ENCODE results near the gene ARHGAP44. TPM values are rescaled to one million over a fixed set of nuclear protein-coding genes. Genes with fewer than 3 reads are reported as not detected.

The ARHGAP44 gene
- total RNA-seq, 1 experiment from 2014 or later = 9.9 TPM

DNA sequence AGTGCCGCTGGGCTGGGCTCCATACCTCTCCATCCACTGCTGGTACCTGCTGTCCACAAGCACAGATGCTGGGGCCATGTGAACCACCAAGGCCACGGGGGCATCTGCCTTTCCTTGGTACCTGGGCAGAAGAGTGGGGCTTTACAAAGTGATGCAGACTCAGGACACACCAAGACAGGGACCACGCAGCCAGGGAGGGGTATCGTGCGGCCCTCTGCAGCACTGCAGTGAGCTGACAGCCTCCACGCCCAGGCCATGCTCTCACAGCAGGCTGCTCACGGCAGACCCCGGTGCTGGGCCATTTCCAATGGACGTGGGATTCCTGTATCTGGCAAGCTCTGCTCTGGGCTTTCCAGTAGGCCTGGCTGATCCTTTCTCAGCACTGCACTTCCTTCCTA lies 214.2 kb downstream of the ARHGAP44 start:
- Histone ChIP-seq H3K56ac (ENCODE audit: insufficient read length, low read depth, low read length) (no peak overlapping the region), H2BK120ac (ENCODE audit: low read depth, low read length, poor library complexity, severe bottlenecking) (no peak overlapping the region), H2BK12ac (ENCODE audit: insufficient read length, low read depth, low read length) (no peak overlapping the region), H2AK5ac (ENCODE audit: insufficient read length, low read length) (no peak overlapping the region), H3K18ac (ENCODE audit: insufficient read length, low read depth, low read length) (no peak overlapping the region), H3K4ac (ENCODE audit: low read depth, low read length) (no peak overlapping the region), H3K23me2 (ENCODE audit: insufficient read length, low read depth, low read length, poor library complexity, severe bottlenecking) (no peaks in the 10 kb centered on the region), H3K4me1 (ENCODE audit: insufficient read depth, low read length) (no peaks in the 10 kb centered on the region), H2BK15ac (ENCODE audit: low read depth, low read length) (no peak overlapping the region), H2AFZ (ENCODE audit: low read length) (no peak overlapping the region), H2BK5ac (ENCODE audit: insufficient read length, low read length) (no peak overlapping the region), H3K4me2 (ENCODE audit: insufficient read depth, insufficient read length, low read length) (no peak overlapping the region), H4K20me1 (ENCODE audit: control insufficient read depth, insufficient read depth, insufficient read length) (no peaks in the 10 kb centered on the region), H3K9ac (ENCODE audit: extremely low read depth, insufficient read length, low read length) (no peak overlapping the region), H3K14ac (ENCODE audit: insufficient read depth, low read length) (no peak overlapping the region), H3K9me3 (ENCODE audit: control insufficient read depth, low read depth, low read length) (no peaks in the 10 kb centered on the region), H3K23ac (ENCODE audit: insufficient read length, low read depth, low read length) (no peak overlapping the region), H4K8ac (replicated peaks; ENCODE audit: insufficient read length, low read depth, low read length) (no peak overlapping the region), H3K27me3 (ENCODE audit: insufficient read depth, low read length) (no peaks in the 10 kb centered on the region), H3K79me2 (ENCODE audit: insufficient read depth, low read length) (no peaks in the 10 kb centered on the region), H2BK20ac (ENCODE audit: low read depth, low read length, poor library complexity, severe bottlenecking) (no peak overlapping the region), H4K5ac (ENCODE audit: insufficient read length, low read depth, low read length) (no peak overlapping the region), H3T11ph (ENCODE audit: low read length) (no peak overlapping the region), H3K79me1 (ENCODE audit: insufficient read depth, low read depth, low read length, poor library complexity, severe bottlenecking) (no peaks in the 10 kb centered on the region), H3K27ac (ENCODE audit: insufficient read length, low read depth, low read length) (no peak overlapping the region), H4K91ac (ENCODE audit: insufficient read length, low read depth, low read length) (no peak overlapping the region)
- no peaks in the 10 kb centered on the region for H3K9me3 Mint-ChIP-seq
- DNase-seq = no peak
- H3K27me3 Mint-ChIP-seq (ENCODE audit: low read depth) = no peaks in the 10 kb centered on the region
- H3K4me1 Mint-ChIP-seq = no peaks in the 10 kb centered on the region
- H3K36me3 Mint-ChIP-seq (ENCODE audit: insufficient read depth in 1 of 3, low read depth in 3 of 3) = peaks cover 27 to 68% (median 54%) of the 10 kb centered on the region in 3 experiments; a peak in 6 of 7 replicates
- WGBS (ENCODE audit: extremely low coverage, insufficient read length, low lambda C conversion rate) = no CpG with 5 or more reads among the region's 9 CpGs
- TF ChIP-seq, protein P1, sequence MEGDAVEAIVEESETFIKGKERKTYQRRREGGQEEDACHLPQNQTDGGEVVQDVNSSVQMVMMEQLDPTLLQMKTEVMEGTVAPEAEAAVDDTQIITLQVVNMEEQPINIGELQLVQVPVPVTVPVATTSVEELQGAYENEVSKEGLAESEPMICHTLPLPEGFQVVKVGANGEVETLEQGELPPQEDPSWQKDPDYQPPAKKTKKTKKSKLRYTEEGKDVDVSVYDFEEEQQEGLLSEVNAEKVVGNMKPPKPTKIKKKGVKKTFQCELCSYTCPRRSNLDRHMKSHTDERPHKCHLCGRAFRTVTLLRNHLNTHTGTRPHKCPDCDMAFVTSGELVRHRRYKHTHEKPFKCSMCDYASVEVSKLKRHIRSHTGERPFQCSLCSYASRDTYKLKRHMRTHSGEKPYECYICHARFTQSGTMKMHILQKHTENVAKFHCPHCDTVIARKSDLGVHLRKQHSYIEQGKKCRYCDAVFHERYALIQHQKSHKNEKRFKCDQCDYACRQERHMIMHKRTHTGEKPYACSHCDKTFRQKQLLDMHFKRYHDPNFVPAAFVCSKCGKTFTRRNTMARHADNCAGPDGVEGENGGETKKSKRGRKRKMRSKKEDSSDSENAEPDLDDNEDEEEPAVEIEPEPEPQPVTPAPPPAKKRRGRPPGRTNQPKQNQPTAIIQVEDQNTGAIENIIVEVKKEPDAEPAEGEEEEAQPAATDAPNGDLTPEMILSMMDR (conservative IDR thresholded peaks at IDR 0.05) = no peak
- no peak overlapping the region for H3K4me3 Mint-ChIP-seq
- H3K27ac Mint-ChIP-seq = peak overlapping the region in 1 of 3 experiments; percentile 46; a peak in 2 of 7 replicates
